DOHH2 (cell line): ENCODE results near the gene ALOX15B.

Experiments used
- CTCF ChIP-seq: fragments of 200-600 bp; sonication (generic); IDR thresholded peaks from one replicate; pipeline ENCODE4 v1.5.1; 2014; ENCODE audit warnings: antibody characterized with exemption, mild to moderate bottlenecking, low read depth, low read length; ENCODE audit not compliant: poor library complexity, severe bottlenecking
- EZH2phosphoT487 ChIP-seq: fragments of 200-600 bp; sonication (generic); IDR thresholded peaks from 2 replicates; pipeline ENCODE4 v1.6.1; 2017; ENCODE audit warnings: borderline replicate concordance, mild to moderate bottlenecking, antibody characterized with exemption, low read length, moderate library complexity, mixed read lengths

- TF ChIP-seq CTCF (no peak), EZH2phosphoT487 (no peak)
These were observed 22.8 kb upstream of the ALOX15B start for GRCh38 chr17:8015957-8016631.
